K562 (cell line): ENCODE measurements around the gene NKAIN1.

Source experiments
- ARID4B ChIP-seq: sonication (generic); formaldehyde crosslinking; IDR thresholded peaks from 2 replicates; pipeline ENCODE4 v1.8.0; 2022; ENCODE audit warnings: mild to moderate bottlenecking, missing genetic modification reagents
- EGR1 ChIP-seq: fragments of 450-650 bp; conservative IDR thresholded peaks from 2 replicates; pipeline ENCODE4 v1.6.1; 2017; ENCODE audit warnings: mild to moderate bottlenecking
- ESRRA ChIP-seq: fragments of 450-650 bp; IDR thresholded peaks from 2 replicates; pipeline ENCODE4 v1.6.1; 2014; ENCODE audit warnings: low read depth, mild to moderate bottlenecking, moderate library complexity, borderline replicate concordance
- MECOM ChIP-seq: fragments of 250-450 bp; sonication (Bioruptor Pico); IDR thresholded peaks from 2 replicates; pipeline ENCODE4 v1.8.0; 2022; ENCODE audit warnings: inconsistent platforms
- MTF1 ChIP-seq: fragments of 250-450 bp; sonication (Bioruptor Pico); IDR thresholded peaks from 2 replicates; pipeline ENCODE4 v1.9.0; 2021; ENCODE audit warnings: moderate library complexity, mild to moderate bottlenecking, inconsistent platforms, borderline replicate concordance
- TAF7 ChIP-seq: fragments of 450-650 bp; IDR thresholded peaks from 2 replicates; pipeline ENCODE4 v1.6.1; 2016; ENCODE audit warnings: missing genetic modification characterization, missing compliant biosample characterization
- ZNF347 ChIP-seq: fragments of 450-650 bp; formaldehyde crosslinking; IDR thresholded peaks from 2 replicates; pipeline ENCODE4 v1.4.0; 2020; ENCODE audit warnings: low read depth, mild to moderate bottlenecking, moderate library complexity
- ZNF75A ChIP-seq: fragments of 450-650 bp; formaldehyde crosslinking; IDR thresholded peaks from 2 replicates; pipeline ENCODE4 v1.4.0; 2020; ENCODE audit warnings: mild to moderate bottlenecking
- ZNF778 ChIP-seq: fragments of 450-650 bp; formaldehyde crosslinking; IDR thresholded peaks from 2 replicates; pipeline ENCODE4 v1.4.0; 2020; ENCODE audit warnings: mild to moderate bottlenecking, moderate library complexity
- TF ChIP-seq, protein P1 (sequence below): sonication (generic); formaldehyde crosslinking; IDR thresholded peaks from 2 replicates; pipeline ENCODE4 v1.4.0; 2020; ENCODE audit warnings: mild to moderate bottlenecking, missing genetic modification reagents

DNA sequence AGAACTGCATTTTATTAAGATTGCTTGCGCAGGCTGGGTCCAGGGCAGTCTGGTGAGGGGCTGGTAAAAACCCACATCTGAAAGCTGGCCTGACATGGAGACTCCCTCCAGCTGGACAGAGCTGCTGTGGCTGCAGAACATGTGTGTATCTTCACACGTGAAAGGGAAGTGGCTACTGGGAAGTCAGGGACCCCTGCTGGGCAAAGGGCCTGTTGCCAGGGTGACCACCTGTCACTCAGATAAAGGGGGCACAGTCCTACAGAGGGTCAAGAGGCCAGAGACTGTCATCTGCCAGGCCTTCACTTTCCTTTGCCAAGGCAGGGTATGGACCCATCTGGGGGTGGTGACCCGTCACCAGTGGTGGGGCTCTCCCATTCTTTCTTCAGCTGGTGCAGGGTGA is 17.5 kb downstream of the NKAIN1 start:
- TF ChIP-seq MTF1: no peak
- TF ChIP-seq, protein P1, sequence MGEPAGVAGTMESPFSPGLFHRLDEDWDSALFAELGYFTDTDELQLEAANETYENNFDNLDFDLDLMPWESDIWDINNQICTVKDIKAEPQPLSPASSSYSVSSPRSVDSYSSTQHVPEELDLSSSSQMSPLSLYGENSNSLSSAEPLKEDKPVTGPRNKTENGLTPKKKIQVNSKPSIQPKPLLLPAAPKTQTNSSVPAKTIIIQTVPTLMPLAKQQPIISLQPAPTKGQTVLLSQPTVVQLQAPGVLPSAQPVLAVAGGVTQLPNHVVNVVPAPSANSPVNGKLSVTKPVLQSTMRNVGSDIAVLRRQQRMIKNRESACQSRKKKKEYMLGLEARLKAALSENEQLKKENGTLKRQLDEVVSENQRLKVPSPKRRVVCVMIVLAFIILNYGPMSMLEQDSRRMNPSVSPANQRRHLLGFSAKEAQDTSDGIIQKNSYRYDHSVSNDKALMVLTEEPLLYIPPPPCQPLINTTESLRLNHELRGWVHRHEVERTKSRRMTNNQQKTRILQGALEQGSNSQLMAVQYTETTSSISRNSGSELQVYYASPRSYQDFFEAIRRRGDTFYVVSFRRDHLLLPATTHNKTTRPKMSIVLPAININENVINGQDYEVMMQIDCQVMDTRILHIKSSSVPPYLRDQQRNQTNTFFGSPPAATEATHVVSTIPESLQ: no peak
- no peak for TF ChIP-seq EGR1
- TF ChIP-seq ZNF778 (CRISPR knock-in tag): no peak
- TF ChIP-seq ZNF347 (CRISPR knock-in tag): no peak
- no peak for TF ChIP-seq ZNF75A (CRISPR knock-in tag)
- no peak for TF ChIP-seq ESRRA
- TF ChIP-seq MECOM (CRISPR knock-in tag): no peak
- no peak for TF ChIP-seq TAF7 (tag)
- TF ChIP-seq ARID4B (CRISPR knock-in tag): no peak
